GM04503 (cell line): ENCODE measurements around the gene UTP25.

Experiments
- DNase-seq: peaks from one replicate; pipeline ENCODE4 v3.0.0-alpha.2; 2012; ENCODE audit warnings: low read depth

Gene UTP25

DNA sequence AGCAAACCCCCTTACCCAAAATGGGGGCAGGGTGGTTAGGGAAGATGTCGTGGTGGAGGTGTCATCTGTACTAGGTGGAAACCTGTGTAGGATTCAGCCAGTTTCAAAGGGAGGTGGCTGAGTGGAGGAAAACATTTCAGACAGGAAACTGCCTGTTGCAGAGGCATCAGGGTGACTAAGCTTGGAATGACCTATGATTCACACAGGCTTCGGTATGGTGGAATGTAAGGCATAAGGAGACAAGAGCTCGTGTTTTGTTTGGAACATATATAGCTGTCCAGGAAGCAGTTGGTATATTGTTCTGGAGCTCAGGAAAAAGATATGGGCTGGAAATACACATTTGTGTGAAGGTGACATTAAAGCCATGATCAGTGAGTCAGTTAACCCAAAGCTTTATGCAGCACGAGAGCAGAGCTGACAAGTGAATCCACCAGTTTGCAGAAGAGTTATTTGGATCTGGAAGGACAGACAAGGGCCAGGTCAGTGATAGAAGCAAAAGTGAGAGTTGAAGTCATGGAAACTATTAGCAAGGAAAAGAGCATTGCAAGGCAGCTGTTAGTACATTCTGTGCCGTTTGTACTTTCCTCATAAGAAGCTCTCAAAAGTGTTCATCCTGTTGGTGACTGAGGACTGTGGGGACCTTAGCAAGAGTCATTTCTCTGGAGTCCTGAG is 12.2 kb downstream of the UTP25 start:
- DNase-seq = peak; percentile 78

- no peak for DNase-seq
These were observed 12.8 kb downstream of the UTP25 start for GRCh38 chr1:209840611-209841010.

GRCh38 chr1:209844695-209845407 is 17.1 kb downstream of the UTP25 start:
- no peak for DNase-seq

GRCh38 chr1:209845408-209845725 is 17.6 kb downstream of the UTP25 start:
- no peak for DNase-seq

DNA sequence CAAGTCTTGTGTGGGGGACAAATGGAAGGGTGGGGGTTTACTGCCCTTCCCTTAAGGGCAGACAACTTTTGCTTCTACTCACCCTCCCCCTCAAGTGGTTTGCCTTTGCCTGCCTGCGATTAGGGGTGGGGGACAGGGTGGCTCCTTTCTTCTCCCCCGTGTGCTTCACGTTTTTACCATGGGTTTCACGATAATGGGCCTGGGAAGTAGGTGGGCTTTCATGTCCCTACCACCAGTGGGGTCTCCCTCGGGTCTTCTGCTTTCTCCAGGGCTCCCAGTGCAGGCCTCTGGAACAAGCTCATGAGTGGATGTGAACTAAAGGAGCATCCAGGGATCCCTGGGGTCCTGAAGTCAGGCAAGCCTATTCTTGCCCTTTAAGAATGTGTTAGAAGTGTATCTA is 21.6 kb downstream of the UTP25 start:
- DNase-seq = no peak

GRCh38 chr1:209850342-209850979 is 22.7 kb downstream of the UTP25 start:
- peak; percentile 53 for DNase-seq

- no peak for DNase-seq
These were observed 25.9 kb downstream of the UTP25 start for GRCh38 chr1:209853676-209854075.

GRCh38 chr1:209854196-209854595 is 26.4 kb downstream of the UTP25 start:
- DNase-seq = no peak

DNA sequence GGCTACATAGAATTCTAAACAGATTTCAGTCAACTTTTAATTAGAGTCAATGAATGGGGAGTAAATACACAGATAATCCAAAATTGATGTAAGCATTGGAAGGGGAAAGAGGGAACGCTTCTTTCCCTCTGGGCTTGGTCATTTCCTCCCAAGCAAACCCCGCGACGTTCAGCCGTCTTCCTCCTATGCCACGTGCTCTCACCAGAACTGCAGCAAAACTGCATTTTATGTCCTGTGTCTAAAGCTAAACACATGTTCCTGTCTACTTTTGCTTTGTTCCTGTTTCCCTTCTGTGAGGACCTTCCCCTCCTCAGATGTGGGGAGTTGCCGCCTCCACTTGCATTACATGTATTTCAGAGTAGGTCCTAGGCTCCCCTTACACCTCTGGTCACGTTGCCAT is 27.2 kb downstream of the UTP25 start:
- no peak for DNase-seq

GRCh38 chr1:209855623-209856022 is 27.9 kb downstream of the UTP25 start:
- no peak for DNase-seq

- DNase-seq = no peak
These were observed 30.9 kb downstream of the UTP25 start for GRCh38 chr1:209858561-209859103.

GRCh38 chr1:209860293-209860881 is 32.6 kb downstream of the UTP25 start:
- no peak for DNase-seq

DNA sequence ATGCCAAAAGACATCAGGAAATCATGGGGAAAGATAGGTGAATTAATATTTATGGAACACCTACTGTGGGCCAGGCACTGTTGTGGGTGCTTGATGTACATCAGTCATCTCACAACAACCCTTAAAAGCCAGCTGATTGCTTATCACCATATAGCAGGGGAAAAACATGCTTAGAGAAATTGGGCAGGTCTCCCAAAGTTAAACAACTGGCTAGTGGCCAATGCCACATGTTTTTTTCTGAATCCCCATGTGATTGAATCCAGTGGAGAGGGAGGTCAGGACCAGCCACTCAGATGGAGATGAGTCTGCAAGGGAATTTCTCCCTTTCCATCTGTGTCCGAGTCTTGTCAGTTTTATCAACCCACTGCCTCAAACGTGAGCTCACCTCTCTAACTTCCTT is 33.5 kb downstream of the UTP25 start:
- DNase-seq = no peak

DNA sequence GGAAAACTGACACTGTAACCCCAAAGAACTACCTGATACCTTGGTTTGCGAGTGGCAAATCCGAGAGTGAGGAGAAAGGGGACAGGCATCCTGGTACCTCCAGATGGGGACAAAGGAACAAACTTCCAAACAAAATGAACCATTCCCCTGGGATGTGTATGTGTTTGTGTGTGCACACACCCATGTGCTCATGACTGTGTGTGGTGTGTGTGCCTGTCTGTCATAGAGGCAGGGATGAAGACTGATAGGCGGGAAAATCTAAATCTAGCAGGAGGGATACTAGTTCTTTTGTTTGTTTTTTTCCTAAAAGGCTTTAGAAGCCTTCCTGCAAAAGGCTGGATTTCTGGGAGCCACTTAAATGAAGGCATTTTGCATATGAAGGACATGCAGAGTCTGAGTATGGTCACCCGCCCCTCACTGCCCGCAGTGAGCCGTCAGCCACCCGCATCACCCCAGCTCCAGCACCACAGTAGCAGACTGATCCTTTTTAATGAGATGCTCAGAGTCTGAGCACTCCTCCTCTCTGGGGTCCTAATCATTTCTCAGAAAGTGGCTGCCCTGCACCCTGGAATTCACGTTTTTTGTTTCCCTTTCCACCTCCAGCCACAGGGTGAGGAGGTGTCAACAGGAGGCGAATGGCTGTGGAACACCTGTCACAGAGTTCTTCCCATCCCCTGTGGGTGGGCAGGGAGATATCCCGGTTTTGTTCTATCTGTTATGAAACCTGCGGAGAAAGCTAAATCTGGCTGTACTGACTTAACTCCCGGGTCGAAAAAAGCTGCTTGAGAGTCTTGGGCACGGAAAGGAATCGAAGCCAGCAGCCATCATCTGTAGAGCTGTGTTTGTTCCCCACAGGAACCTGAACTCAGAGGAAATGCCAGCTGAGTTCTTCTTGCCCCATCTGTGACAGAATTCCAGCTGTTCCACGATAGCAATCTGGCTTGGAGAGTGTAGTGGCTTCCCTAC is 34.9 kb downstream of the UTP25 start:
- no peak for DNase-seq

DNA sequence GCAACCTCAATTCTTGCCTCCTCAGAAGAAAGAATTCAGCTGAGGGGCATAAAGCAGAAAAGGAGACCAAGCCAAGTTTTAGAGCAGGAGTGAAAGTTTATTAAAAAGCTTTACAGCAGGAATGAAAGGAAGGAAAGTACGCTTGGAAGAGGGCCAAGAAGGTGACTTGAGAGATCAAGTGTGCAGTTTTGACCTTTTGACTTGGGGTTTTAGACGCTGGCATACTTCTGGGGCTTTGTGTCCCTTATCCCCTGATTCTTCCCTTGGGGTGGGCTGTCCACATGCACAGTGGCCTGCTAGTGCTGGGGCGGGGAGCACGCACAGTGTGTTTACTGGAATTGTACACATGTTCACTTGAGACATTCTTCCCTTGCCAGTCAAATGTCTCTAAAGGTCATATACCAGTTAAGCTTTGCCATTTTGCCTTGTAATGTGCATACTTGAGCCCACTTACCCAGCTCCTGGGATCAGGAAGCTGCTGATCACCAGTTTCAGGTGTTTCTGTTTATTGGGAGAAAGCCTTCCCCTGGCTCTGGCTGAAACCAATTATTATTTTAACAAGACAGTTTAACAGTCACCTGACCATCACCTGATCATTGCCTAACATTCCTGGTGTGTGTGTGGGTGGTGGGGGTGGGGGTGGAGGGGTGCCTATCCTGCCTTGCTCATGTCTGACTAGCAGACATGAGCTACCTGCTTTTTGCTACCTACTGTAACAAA is 36.2 kb downstream of the UTP25 start:
- no peak for DNase-seq

DNA sequence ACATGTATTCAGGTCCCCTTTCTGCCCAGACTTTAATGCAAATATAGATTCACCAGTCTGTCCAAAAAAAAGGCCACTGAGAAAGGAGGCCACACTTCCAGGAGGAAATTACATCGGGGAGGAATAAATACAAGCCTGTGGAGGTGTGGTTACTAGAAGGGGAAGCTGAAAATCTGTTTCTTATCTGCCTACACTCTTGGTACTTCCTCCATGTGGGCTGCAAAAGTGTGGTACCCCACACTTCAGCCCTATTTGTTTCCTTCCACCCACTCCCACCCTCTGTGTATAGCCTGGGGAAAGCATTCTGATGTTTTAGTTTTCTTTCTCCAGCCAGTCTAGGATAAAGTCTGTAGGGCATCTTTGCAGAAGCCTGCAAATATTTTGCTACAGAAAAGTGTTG is 38.4 kb downstream of the UTP25 start:
- no peak for DNase-seq

DNA sequence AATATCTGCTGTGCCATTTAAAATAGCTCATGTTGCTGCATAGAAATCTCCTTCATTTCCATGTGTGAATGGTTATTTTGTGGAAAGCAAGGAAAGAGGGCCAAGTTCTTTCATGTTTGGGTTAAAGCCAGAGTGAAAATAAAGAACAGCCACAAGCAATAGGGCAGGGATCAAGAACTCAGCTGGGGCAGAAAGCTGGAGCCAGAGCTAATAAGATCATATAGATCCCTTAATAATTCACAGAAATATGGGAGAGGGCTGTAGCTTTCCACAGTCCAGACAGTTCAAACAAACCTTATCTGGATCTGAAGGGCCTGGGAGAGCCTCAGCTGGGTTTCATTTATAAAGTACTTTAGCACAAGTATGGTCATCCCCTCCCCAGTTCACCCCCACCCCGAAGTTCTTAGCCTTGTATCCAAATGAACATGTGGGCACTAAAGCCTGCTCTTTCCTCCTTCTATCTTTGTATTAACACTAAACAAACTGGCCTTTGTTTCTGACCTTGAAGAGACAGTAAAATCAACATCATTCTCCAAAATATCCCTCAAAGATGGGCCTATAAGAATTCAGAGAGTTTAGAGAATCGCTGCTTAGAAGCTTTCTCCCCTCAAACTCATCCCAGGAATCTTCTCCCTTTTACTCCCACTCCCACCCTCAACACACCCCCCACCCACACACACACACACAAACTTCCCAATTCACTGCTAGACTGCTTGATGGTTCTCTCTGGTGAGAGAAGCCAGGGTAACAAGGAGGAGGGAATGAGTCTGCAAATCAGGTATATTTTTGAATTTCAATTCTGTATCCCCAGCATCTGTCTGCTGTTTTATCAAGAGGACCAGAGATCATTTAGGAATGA is 41.7 kb downstream of the UTP25 start:
- DNase-seq = no peak

DNA sequence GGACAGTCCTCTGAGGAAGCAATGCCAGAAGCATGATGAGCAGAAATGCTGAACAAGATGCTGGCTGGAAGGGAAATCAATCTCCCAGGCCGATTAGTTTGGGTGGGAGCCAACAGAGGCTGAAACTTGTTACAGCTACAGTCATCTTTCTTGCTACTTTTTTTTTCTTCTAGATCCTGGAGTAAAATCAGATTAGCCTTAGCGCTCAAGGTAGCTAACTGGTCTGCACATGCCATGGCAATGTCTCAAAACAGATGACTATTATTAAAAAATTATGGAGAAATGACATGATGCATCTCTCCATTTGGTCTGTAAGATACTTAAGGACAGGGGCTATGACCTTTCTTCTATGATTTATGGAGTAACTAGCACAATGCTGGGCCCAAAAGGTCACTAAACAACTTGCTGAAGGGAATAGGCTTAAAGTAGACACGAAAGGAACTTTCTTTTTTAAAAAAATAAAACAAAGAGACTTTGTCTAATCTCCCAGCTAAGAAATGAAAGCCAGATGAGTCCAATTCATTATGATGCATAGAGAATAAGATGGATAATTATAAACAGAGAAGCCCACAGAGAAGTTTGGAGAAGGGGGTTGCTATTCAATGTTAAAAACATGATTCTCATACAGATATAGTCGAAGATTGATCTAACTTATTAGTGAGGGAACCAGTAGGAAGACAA is 42.5 kb downstream of the UTP25 start:
- no peak for DNase-seq

GRCh38 chr1:209871006-209871405 is 43.2 kb downstream of the UTP25 start:
- no peak for DNase-seq
